ENCODE results near the gene RFNG.

The RFNG gene

GRCh38 chr17:82058230-82058854, 6.7 kb upstream of the RFNG start:
- no peak for DNase-seq (ENCODE audit: low read depth in 2 of 2)

GRCh38 chr17:82056729-82057621, 5.4 kb upstream of the RFNG start:
- DNase-seq (ENCODE audit: low read depth in 2 of 2) = no peak

- no peak for DNase-seq (ENCODE audit: low read depth in 2 of 2)
Observed at GRCh38 chr17:82055965-82056728, 4.5 kb upstream of the RFNG start.

GRCh38 chr17:82055023-82055964, 3.7 kb upstream of the RFNG start:
- no peak for DNase-seq (ENCODE audit: low read depth in 2 of 2)

- DNase-seq (ENCODE audit: low read depth in 2 of 2) = no peak
Observed at GRCh38 chr17:82054351-82055022, 2.9 kb upstream of the RFNG start.

GRCh38 chr17:82053556-82054263, 2.1 kb upstream of the RFNG start:
- DNase-seq (ENCODE audit: low read depth in 2 of 2) = no peak

GRCh38 chr17:82053130-82053529, 1.5 kb upstream of the RFNG start:
- DNase-seq (ENCODE audit: low read depth in 2 of 2) = no peak

GRCh38 chr17:82052638-82053059, 1.0 kb upstream of the RFNG start:
- DNase-seq (ENCODE audit: low read depth in 2 of 2) = no peak

- no peak for DNase-seq (ENCODE audit: low read depth in 2 of 2)
Observed at GRCh38 chr17:82050761-82051641, 610 bp downstream of the RFNG start.

GRCh38 chr17:82050152-82050760, 1.4 kb downstream of the RFNG start:
- no peak for DNase-seq (ENCODE audit: low read depth in 2 of 2)

GRCh38 chr17:82049521-82049971, 2.1 kb downstream of the RFNG start:
- DNase-seq (ENCODE audit: low read depth in 2 of 2) = no peak

GRCh38 chr17:82049106-82049505, 2.5 kb downstream of the RFNG start:
- DNase-seq (ENCODE audit: low read depth in 2 of 2) = no peak

- no peak for DNase-seq (ENCODE audit: low read depth in 2 of 2)
Observed at GRCh38 chr17:82048571-82048971, 3.0 kb downstream of the RFNG start.

GRCh38 chr17:82047914-82048570, 3.6 kb downstream of the RFNG start:
- no peak for DNase-seq (ENCODE audit: low read depth in 2 of 2)

GRCh38 chr17:82047379-82047778, 4.2 kb downstream of the RFNG start:
- DNase-seq (ENCODE audit: low read depth in 2 of 2) = no peak

GRCh38 chr17:82046903-82047302, 4.7 kb downstream of the RFNG start:
- no peak for DNase-seq (ENCODE audit: low read depth in 2 of 2)

GRCh38 chr17:82045936-82046484, 5.6 kb downstream of the RFNG start:
- no peak for DNase-seq (ENCODE audit: low read depth in 2 of 2)

- no peak for DNase-seq (ENCODE audit: low read depth in 2 of 2)
Observed at GRCh38 chr17:82043507-82043906, 8.1 kb downstream of the RFNG start.

Measured in stimulated activated CD8-positive, alpha-beta memory T cell treated with anti-CD3 and anti-CD28 coated beads, Interleukin-7, amount 100 ng/mL, for 1 hour (primary cell).